Activated CD8-positive, alpha-beta T cell treated with anti-CD3 and anti-CD28 coated beads for 36 hours (primary cell): ENCODE results near the gene CLCN2. TPM values are rescaled to one million over a fixed set of nuclear protein-coding genes. Genes with fewer than 3 reads are reported as not detected.
A peak's percentile ranks its signal among the peaks of the same experiment; 100 is the strongest.

ENCODE experiments used
- ATAC-seq: fragments of 200-7000 bp; cut with Tn5 transposase; one replicate; pipeline ENCODE4 v1.10.0; 2021; ENCODE audit warnings: mild to moderate bottlenecking, moderate library complexity
- CTCF ChIA-PET: fragments of 350-600 bp; sonication (Branson Sonifier 250); formaldehyde crosslinking; loops from one replicate; lab custom pipeline; 2021; ENCODE audit warnings: antibody characterized with exemption; lab: Charles Lee
- POLR2A ChIA-PET: fragments of 350-600 bp; sonication (Branson Sonifier 250); formaldehyde crosslinking; loops from one replicate; lab custom pipeline; 2021; ENCODE audit warnings: antibody characterized with exemption; lab: Charles Lee
- DNase-seq: peaks from one replicate; pipeline ENCODE4 v3.0.0-alpha.2; 2020
- H3K27ac Mint-ChIP-seq: one replicate; pipeline ENCODE4 v1.8.0; 2021; ENCODE audit warnings: mild to moderate bottlenecking, mixed read lengths
- H3K27me3 Mint-ChIP-seq: one replicate; pipeline ENCODE4 v1.8.0; 2021; ENCODE audit warnings: mixed read lengths
- H3K36me3 Mint-ChIP-seq: one replicate; pipeline ENCODE4 v1.8.0; 2021; ENCODE audit warnings: low read depth, mixed read lengths
- H3K4me1 Mint-ChIP-seq: one replicate; pipeline ENCODE4 v1.8.0; 2021; ENCODE audit warnings: low read depth, mixed read lengths
- H3K4me3 Mint-ChIP-seq: one replicate; pipeline ENCODE4 v1.8.0; 2021; ENCODE audit warnings: mild to moderate bottlenecking, moderate library complexity, mixed read lengths
- H3K9me3 Mint-ChIP-seq: one replicate; pipeline ENCODE4 v1.8.0; 2021; ENCODE audit warnings: mixed read lengths
- CTCF ChIP-seq: fragments of 200-600 bp; IDR thresholded peaks from one replicate; pipeline ENCODE4 v1.8.0; 2022; ENCODE audit warnings: antibody characterized with exemption, mild to moderate bottlenecking
- intact Hi-C: fragments of 100-400 bp; cut with micrococcal nuclease; formaldehyde crosslinking; loops from one replicate; pipeline ENCODE4 v1.10.0; 2022
- total RNA-seq, 2 experiments: library from RNA; stranded (reverse); gene quantifications; one replicate each; pipeline ENCODE4 v1.2.3, GENCODE V29; 2021

The CLCN2 gene
- total RNA-seq, 2 experiments from 2014 or later: 4.0 to 4.2 TPM

GRCh38 chr3:184335291-184335660, 26.1 kb downstream of the CLCN2 start:
- ATAC-seq: no peak
- Mint-ChIP-seq H3K9me3 (no peaks in the 10 kb centered on the region), H3K27ac (peak overlapping the region; percentile 89), H3K4me1 (peaks cover 66% of the 10 kb centered on the region), H3K4me3 (peak overlapping the region; percentile 82), H3K27me3 (no peaks in the 10 kb centered on the region), H3K36me3 (peaks cover 45% of the 10 kb centered on the region)
- POLR2A ChIA-PET: interaction anchor here (0.8 to 1.4 kb wide), 11 partner anchors 9 to 32 kb away, joined by 3 to 8 read pairs (median 4); partner anchors contain the start of genes CLCN2 and POLR2H
- no peak for TF ChIP-seq CTCF
- CTCF ChIA-PET: interaction anchor here (1.3 kb wide), 1 partner anchor 206 kb away, joined by 3 read pairs; no protein-coding TSS in a partner anchor
- no peak for DNase-seq
- intact Hi-C loops: loop anchor here (2.0 kb wide), 1 partner anchor 18 kb away; no protein-coding TSS in a partner anchor

- no peak for TF ChIP-seq CTCF
- CTCF ChIA-PET: interaction anchor here (1.3 kb wide), 1 partner anchor 207 kb away, joined by 3 read pairs; no protein-coding TSS in a partner anchor
- Mint-ChIP-seq H3K4me3 (peak overlapping the region; percentile 22), H3K9me3 (no peaks in the 10 kb centered on the region), H3K4me1 (peaks cover 70% of the 10 kb centered on the region), H3K27me3 (no peaks in the 10 kb centered on the region), H3K36me3 (peaks cover 51% of the 10 kb centered on the region), H3K27ac (peak overlapping the region; percentile 89)
- intact Hi-C loops: loop anchor here (2.0 kb wide), 1 partner anchor 18 kb away; no protein-coding TSS in a partner anchor
- ATAC-seq (peak; percentile 75), DNase-seq (peak; percentile 78)
- POLR2A ChIA-PET: interaction anchor here (0.8 to 1.3 kb wide), 7 partner anchors 8 to 28 kb away, joined by 3 to 8 read pairs (median 5); partner anchors contain the start of genes CLCN2 and POLR2H
Observed at GRCh38 chr3:184334470-184335158, 26.8 kb downstream of the CLCN2 start.

GRCh38 chr3:184333700-184334099, 27.7 kb downstream of the CLCN2 start:
- Mint-ChIP-seq H3K4me1 (peaks cover 75% of the 10 kb centered on the region), H3K36me3 (peaks cover 58% of the 10 kb centered on the region), H3K27me3 (no peaks in the 10 kb centered on the region), H3K4me3 (no peak overlapping the region), H3K27ac (peak overlapping the region; percentile 89), H3K9me3 (no peaks in the 10 kb centered on the region)
- ChIA-PET POLR2A (interaction anchor here (1.0 to 1.6 kb wide), 5 partner anchors 10 to 200 kb away, joined by 3 to 12 read pairs (median 4); no protein-coding TSS in a partner anchor), CTCF (no interaction called here)
- DNase-seq: no peak
- TF ChIP-seq CTCF: no peak
- intact Hi-C loops: loop anchor here (2.0 kb wide), 1 partner anchor 17 kb away; no protein-coding TSS in a partner anchor
- ATAC-seq: no peak

GRCh38 chr3:184333190-184333589, 28.2 kb downstream of the CLCN2 start:
- Mint-ChIP-seq H3K4me3 (no peak overlapping the region), H3K9me3 (no peaks in the 10 kb centered on the region), H3K4me1 (peaks cover 73% of the 10 kb centered on the region), H3K36me3 (peaks cover 63% of the 10 kb centered on the region), H3K27me3 (no peaks in the 10 kb centered on the region), H3K27ac (peak overlapping the region; percentile 89)
- intact Hi-C loops: no loop called here
- no peak for TF ChIP-seq CTCF
- DNase-seq: no peak
- ChIA-PET POLR2A (interaction anchor here (1.0 to 1.6 kb wide), 5 partner anchors 9 to 201 kb away, joined by 3 to 12 read pairs (median 4); no protein-coding TSS in a partner anchor), CTCF (no interaction called here)
- ATAC-seq: no peak
